GM20000 (cell line): ENCODE data around the gene ETDC.
"Not testable (repeated sequence)": the region's sequence is repeated elsewhere in the genome, so short reads cannot be mapped to it uniquely, and the experiment has no call there.

Source experiments
- DNase-seq: peaks from one replicate; pipeline ENCODE4 v3.0.0; 2012; ENCODE audit warnings: low spot score
- TF ChIP-seq, protein P1 (sequence below): IDR thresholded peaks from 2 replicates; pipeline ENCODE4 v1.5.1; 2012; ENCODE audit warnings: mild to moderate bottlenecking, control low read depth; ENCODE audit errors: extremely low read depth, missing control alignments

ETDC gene

DNA sequence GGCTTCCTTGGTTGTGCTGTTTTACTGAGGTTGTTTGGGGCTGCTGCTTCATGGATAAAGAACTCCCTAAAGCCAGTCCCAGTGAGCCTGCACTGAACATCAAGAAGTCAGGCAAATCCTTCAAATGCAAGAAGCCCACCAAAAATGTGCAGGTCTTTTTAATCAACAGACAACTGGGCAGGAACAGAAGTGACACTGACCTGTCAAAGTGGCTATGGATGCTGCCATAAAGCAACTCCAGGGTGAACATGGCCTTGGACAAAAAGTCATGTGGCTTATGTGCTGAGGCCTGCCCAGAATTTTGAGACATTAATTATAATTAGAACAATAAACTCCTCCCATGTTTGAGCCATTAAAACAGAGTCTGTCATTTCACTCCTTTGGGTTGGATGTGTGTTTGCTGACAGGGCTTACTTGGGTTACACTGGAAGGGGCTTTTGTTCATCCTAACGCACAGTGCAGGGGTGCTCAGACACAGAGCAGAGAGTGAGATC lies at the start of gene ETDC:
Gene ETDC (plus strand): TSS at position 51 of the 494 bp plus-strand sequence. CDS start 0 bp downstream, at position 51.
- TF ChIP-seq, protein P1, sequence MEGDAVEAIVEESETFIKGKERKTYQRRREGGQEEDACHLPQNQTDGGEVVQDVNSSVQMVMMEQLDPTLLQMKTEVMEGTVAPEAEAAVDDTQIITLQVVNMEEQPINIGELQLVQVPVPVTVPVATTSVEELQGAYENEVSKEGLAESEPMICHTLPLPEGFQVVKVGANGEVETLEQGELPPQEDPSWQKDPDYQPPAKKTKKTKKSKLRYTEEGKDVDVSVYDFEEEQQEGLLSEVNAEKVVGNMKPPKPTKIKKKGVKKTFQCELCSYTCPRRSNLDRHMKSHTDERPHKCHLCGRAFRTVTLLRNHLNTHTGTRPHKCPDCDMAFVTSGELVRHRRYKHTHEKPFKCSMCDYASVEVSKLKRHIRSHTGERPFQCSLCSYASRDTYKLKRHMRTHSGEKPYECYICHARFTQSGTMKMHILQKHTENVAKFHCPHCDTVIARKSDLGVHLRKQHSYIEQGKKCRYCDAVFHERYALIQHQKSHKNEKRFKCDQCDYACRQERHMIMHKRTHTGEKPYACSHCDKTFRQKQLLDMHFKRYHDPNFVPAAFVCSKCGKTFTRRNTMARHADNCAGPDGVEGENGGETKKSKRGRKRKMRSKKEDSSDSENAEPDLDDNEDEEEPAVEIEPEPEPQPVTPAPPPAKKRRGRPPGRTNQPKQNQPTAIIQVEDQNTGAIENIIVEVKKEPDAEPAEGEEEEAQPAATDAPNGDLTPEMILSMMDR, result no peak
- DNase-seq, result no peak

DNA sequence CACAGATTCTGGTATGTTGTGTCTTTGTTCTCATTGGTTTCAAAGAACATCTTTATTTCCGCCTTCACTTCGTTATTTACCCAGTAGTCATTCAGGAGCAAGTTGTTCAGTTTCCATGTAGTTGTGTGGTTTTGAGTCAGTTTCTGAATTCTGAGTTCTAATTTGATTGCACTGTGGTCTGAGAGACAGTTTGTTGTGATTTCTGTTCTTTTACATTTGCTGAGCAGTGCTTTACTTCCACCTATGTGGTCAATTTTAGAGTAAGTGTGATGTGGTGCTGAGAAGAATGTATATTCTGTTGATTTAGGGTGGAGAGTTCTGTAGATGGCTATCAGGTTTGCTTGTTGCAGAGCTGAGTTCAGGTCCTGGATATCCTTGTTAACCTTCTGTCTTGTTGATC lies 48.3 kb upstream of the ETDC start:
- not testable (repeated sequence) for DNase-seq

DNA sequence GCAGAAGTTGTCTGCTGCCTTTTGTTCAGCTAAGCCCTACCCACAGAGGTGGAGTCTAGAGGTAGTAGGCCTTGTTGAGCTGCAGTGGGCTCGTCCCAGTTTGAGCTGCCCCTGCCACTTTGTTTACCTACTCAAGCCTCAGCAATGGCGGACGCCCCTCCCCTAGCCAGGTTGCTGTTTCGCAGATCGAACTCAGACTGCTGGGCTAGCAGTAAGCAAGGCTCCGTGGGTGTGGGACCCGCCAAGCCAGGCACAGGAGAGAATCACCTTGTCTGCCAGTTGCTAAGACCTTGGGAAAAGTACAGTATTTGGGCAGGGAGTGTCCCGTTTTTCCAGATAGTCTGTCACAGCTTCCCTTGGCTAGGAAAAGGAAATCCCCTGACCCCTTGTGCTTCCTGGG lies 45.9 kb upstream of the ETDC start:
- not testable (repeated sequence) for DNase-seq

DNA sequence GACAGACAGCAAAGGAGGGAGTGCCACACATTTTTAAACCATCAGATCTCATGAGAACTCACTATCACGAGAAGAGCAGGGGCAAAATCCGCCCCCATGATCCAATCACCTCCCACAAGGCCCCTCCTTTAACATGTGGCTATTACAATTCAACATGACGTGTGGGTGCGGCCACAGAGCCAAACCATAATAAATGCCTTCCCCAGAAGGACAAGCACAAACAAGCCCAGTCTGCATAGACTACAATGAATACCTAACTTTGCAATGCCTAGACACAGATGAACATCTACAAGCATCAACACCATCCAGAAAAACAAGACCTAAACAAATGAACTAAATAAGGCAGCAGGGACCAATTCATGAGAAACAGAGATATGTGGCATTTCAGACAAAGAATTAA lies 45.1 kb upstream of the ETDC start:
- TF ChIP-seq, protein P1, result no peak
- no peak for DNase-seq

DNA sequence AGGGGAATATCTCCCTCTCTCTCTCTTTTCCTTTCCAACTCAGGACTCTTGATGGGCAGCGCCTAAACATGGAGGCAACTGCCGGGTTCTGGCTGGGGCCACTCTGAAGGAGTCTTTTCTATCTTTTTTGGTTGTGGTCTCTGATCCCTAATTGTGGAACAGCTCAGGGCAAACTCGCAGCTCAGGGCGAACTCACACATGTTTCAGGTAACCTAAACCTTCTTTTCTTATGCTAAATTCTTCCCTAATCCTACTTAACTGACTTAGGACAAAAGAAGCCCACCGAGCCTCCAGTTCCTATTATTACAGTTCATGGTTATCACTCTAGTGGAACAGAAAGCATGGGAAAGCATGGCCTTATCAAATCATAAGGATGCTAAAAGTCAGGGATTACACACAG lies 36.1 kb upstream of the ETDC start:
- DNase-seq, result no peak
- TF ChIP-seq, protein P1, result no peak

DNA sequence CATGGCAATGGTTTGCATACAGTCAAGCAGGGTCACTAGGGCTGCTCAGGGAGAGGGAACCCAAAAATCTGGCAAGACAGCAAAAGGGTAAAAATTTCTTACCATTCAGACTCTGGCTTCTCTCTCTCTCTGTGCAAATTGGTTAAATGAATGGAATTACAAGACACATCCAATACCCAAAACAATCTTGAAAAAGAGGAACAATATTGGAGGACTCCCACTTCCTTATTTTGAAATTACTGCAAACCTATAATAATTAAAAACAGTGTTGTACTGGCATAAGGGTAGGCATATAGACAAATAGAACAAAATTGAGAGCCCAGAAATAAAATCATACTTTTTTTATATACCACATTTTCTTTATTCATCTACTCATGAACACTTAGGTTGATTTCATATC lies 33.3 kb upstream of the ETDC start:
- TF ChIP-seq, protein P1, result no peak
- DNase-seq, result no peak

DNA sequence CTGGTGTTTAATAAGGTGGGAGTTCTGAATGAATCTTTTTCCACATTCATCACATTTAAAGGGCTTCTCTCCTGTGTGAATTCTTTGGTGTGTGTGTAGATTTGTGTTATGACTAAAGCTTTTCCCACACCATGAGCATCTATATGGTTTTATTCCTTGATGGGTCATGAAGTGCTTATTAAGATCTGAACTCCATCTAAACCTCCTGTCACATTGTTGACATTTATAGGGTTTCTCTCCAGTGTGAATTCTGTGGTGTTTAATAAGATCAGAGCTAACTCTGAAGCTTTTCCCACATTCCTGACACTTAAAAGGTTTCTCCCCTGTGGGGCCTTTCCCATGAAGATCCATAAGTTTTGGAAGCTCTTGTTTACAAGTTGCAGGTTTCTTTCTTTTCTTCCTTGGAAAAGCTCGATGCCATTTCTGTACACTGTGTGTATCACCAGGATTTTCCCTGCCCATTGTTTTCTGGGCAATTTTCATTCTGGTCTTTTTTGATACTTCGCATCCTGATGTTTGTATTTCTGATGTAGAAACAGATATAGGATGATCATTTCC lies 21.9 kb upstream of the ETDC start:
- TF ChIP-seq, protein P1, result no peak
- DNase-seq, result no peak

DNA sequence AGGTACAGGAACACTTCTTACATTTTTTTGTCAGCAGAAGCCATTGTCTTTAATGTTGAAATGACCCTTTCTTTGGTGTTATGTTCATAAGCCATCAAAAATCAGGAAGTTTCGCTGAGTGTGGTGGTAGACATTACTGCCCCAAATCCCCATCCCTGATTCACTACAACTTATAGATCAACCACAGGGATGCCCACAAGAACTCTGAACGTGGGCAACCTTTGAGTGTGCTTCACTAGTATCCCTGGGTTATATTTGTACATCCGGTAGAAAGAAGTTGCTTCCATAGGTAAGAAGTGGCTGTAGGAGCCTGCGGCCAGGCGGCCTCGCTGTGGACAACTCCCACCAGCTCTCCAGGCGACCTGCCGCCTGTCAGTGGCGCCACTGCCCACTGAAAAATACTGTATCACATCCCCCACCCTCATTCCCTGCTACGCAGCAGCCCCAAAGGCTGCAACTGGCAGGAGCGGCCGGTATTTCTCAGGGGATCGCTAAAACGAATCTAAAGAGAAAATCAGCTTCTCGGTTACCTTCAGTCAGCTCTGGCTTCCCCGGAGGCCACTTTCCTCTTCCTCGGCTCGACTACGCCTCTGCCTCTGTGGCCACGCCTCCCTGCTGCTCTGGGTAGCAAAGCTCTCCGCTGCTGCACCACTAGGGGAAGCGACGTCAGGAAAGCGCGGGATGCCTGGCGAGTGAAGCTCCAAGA lies 13.9 kb upstream of the ETDC start:
- peak; percentile 53 for DNase-seq
- TF ChIP-seq, protein P1, result peak; percentile 3
